Measurements from ENCODE around the gene CTCF. TPM values are rescaled to one million over a fixed set of nuclear protein-coding genes. Genes with fewer than 3 reads are reported as not detected.
A peak's percentile ranks its signal among the peaks of the same experiment; 100 is the strongest.

The CTCF gene
- total RNA-seq, 1 donor from 2014 or later, result 43.2 TPM

DNA sequence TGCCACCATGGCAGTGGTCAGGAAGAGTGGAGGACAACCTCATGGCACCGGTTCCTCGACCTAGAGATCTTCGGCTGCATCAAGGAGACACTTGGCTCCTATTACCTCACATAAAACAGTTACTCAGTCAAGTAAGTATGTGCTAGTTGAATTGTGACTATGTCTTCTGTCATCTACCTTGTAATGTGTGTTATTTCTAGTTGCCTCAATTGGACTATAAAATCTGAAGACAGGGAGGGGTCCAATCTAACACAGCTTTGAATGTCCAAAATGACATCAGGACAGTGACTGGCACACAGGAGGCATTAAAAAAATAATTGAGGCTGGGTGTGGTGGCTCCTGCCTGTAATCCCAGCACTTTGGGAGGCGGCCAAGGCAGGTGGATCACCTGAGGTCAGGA lies 121.4 kb downstream of the CTCF start:
- Histone ChIP-seq H3K9me3 (no peaks in the 10 kb centered on the region), H3K4me1 (peaks cover 28% of the 10 kb centered on the region), H3K27ac (no peak overlapping the region), H3K36me3 (peaks cover 0 to 20% of the 10 kb centered on the region in 2 donors), H3K4me3 (no peak overlapping the region), H3K27me3 (no peaks in the 10 kb centered on the region)
- intact Hi-C loops (cut with DNase I), result no loop called here
- no peak for TF ChIP-seq POLR2AphosphoS5 (IDR thresholded peaks at IDR 0.05; ENCODE audit: insufficient read depth in 1 of 2, low read depth in 1 of 2)
- TF ChIP-seq POLR2A (IDR thresholded peaks at IDR 0.05), result no peak
- TF ChIP-seq, protein P1, sequence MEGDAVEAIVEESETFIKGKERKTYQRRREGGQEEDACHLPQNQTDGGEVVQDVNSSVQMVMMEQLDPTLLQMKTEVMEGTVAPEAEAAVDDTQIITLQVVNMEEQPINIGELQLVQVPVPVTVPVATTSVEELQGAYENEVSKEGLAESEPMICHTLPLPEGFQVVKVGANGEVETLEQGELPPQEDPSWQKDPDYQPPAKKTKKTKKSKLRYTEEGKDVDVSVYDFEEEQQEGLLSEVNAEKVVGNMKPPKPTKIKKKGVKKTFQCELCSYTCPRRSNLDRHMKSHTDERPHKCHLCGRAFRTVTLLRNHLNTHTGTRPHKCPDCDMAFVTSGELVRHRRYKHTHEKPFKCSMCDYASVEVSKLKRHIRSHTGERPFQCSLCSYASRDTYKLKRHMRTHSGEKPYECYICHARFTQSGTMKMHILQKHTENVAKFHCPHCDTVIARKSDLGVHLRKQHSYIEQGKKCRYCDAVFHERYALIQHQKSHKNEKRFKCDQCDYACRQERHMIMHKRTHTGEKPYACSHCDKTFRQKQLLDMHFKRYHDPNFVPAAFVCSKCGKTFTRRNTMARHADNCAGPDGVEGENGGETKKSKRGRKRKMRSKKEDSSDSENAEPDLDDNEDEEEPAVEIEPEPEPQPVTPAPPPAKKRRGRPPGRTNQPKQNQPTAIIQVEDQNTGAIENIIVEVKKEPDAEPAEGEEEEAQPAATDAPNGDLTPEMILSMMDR (IDR thresholded peaks at IDR 0.05), result no peak
- DNase-seq (ENCODE audit: extremely low spot score in 2 of 2), result no peak

DNA sequence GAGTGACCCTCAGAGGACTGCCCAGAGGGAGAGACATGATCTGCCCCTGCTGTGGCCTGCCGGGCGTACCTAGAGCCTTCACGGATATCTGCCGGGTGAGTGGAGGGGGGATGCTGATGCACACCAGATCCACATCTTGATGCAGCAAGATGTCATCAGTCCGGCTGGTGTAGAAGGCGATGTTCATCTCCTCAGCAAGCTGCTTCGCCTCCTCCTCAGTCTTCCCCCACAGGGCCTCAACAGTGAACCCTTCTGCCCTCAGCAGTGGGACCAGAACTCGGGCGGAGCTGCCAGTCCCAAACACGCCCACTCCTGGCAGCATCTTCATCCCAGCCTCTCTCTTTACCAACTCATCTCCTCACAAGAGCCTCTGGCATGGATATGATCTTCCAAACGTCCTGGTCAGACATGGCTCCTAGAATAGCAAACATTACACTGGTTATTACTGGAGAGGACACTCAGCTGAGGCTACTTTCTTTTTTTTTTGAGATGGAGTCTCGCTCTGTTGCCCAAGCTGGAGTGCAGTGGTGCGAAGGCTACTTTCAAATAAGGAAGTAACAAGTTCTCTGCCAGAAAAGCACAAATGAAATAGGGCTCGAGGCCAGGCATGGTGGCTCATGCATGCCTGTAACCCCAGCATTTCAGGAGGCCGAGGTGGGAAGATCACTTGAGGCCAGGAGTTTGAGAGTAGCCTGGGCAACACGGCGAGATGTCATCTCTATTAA lies 123.2 kb downstream of the CTCF start:
- DNase-seq (ENCODE audit: extremely low spot score in 2 of 2), result no peak
- Histone ChIP-seq H3K27me3 (no peaks in the 10 kb centered on the region), H3K9me3 (no peaks in the 10 kb centered on the region), H3K4me3 (no peak overlapping the region), H3K27ac (peak overlapping the region; percentile 41), H3K4me1 (peaks cover 26% of the 10 kb centered on the region), H3K36me3 (peaks cover 0 to 12% of the 10 kb centered on the region in 2 donors)
- intact Hi-C loops (cut with DNase I), result no loop called here
- TF ChIP-seq, protein P1 (IDR thresholded peaks at IDR 0.05), result no peak
- TF ChIP-seq POLR2A (IDR thresholded peaks at IDR 0.05), result no peak
- TF ChIP-seq POLR2AphosphoS5 (IDR thresholded peaks at IDR 0.05; ENCODE audit: insufficient read depth in 1 of 2, low read depth in 1 of 2), result no peak

Small RNA genes within 50 kb of the gene (small RNA-seq; reads per million reads assigned to genes)
- gene AC027682.3, result not detected

Other genes with a start within 250 kb of the CTCF start
- not detected for gene KCTD19, start 235.8 kb upstream of the CTCF start, total RNA-seq
- not detected for gene LRRC36, start 235.7 kb upstream of the CTCF start, total RNA-seq
- 28.2 TPM for gene TPPP3, start 169.0 kb upstream of the CTCF start, total RNA-seq
- 22.3 TPM for gene ZDHHC1, start 146.0 kb upstream of the CTCF start, total RNA-seq
- gene HSD11B2, start 131.4 kb upstream of the CTCF start, total RNA-seq, result 30.2 TPM
- 110 TPM for gene ATP6V0D1, start 81.4 kb upstream of the CTCF start, total RNA-seq
- not detected for gene AGRP, start 79.0 kb upstream of the CTCF start, total RNA-seq
- gene RIPOR1, start 33.7 kb upstream of the CTCF start, total RNA-seq, result 54.8 TPM
- 5.6 TPM for gene CARMIL2, start 82.6 kb downstream of the CTCF start, total RNA-seq
- gene ACD, start 97.7 kb downstream of the CTCF start, total RNA-seq, result 38.8 TPM
- 1.2 TPM for gene PARD6A, start 98.4 kb downstream of the CTCF start, total RNA-seq
- 14.7 TPM for gene ENKD1, start 104.2 kb downstream of the CTCF start, total RNA-seq
- gene C16orf86, start 104.3 kb downstream of the CTCF start, total RNA-seq, result 10.3 TPM
- 32.7 TPM for gene GFOD2, start 156.8 kb downstream of the CTCF start, total RNA-seq
- gene RANBP10, start 244.0 kb downstream of the CTCF start, total RNA-seq, result 17.9 TPM
- gene TSNAXIP1, start 244.4 kb downstream of the CTCF start, total RNA-seq, result not detected